ENCODE results near the gene PDCD5. TPM values are rescaled to one million over a fixed set of nuclear protein-coding genes. Genes with fewer than 3 reads are reported as not detected.

Gene PDCD5
- total RNA-seq, 1 experiment from 2014 or later: 246 TPM

- Histone ChIP-seq H3K27ac (ENCODE audit: low read length) (no peak overlapping the region), H3K36me3 (ENCODE audit: control insufficient read depth, insufficient read depth, low read length) (no peaks in the 10 kb centered on the region), H3K9me3 (ENCODE audit: control insufficient read depth, insufficient read depth, low read depth, low read length) (no peaks in the 10 kb centered on the region), H3K27me3 (ENCODE audit: control insufficient read depth, insufficient read depth, low read length) (no peaks in the 10 kb centered on the region), H3K4me3 (ENCODE audit: low read depth in 2 of 2, low read length in 2 of 2) (no peak overlapping the region), H3K4me1 (ENCODE audit: control insufficient read depth, insufficient read depth, low read length) (no peaks in the 10 kb centered on the region)
- DNase-seq (ENCODE audit: low read depth, low spot score) (no peak), ATAC-seq (no peak)
- POLR2A ChIA-PET: no interaction called here
- TF ChIP-seq TCF7L2 (IDR thresholded peaks at IDR 0.05; ENCODE audit: low read depth, low read length): no peak
- no peak for TF ChIP-seq CTCF (IDR thresholded peaks at IDR 0.05)
- no peak for TF ChIP-seq REST (IDR thresholded peaks at IDR 0.05; ENCODE audit: insufficient read depth in 1 of 2, low read depth in 2 of 2, low read length in 1 of 2)
- no peak for TF ChIP-seq POLR2AphosphoS5 (IDR thresholded peaks at IDR 0.05; ENCODE audit: low read depth, low read length)
- no peak for TF ChIP-seq SIN3A (IDR thresholded peaks at IDR 0.05; ENCODE audit: borderline replicate concordance, insufficient read depth, low read depth, low read length)
- in situ Hi-C loops (cut with HindIII; ENCODE audit: low pct_unique_long_range_greater_than_20kb, low sequenced_read_pairs) (no loop called here), intact Hi-C loops (cut with micrococcal nuclease; ENCODE audit: unreplicated experiment) (no loop called here)
- BruUV-seq (replicated peaks): no TSS peak
- CTCF ChIA-PET: no interaction called here
These were observed 36.1 kb upstream of the PDCD5 start for GRCh38 chr19:32544917-32545316.

GRCh38 chr19:32550666-32551065 lies 30.3 kb upstream of the PDCD5 start:
- Histone ChIP-seq H3K4me1 (ENCODE audit: control insufficient read depth, insufficient read depth, low read length) (no peaks in the 10 kb centered on the region), H3K36me3 (ENCODE audit: control insufficient read depth, insufficient read depth, low read length) (no peaks in the 10 kb centered on the region), H3K9me3 (ENCODE audit: control insufficient read depth, insufficient read depth, low read depth, low read length) (no peaks in the 10 kb centered on the region), H3K27me3 (ENCODE audit: control insufficient read depth, insufficient read depth, low read length) (no peaks in the 10 kb centered on the region), H3K27ac (ENCODE audit: low read length) (no peak overlapping the region), H3K4me3 (ENCODE audit: low read depth in 2 of 2, low read length in 2 of 2) (no peak overlapping the region)
- in situ Hi-C loops (cut with HindIII; ENCODE audit: low pct_unique_long_range_greater_than_20kb, low sequenced_read_pairs) (no loop called here), intact Hi-C loops (cut with micrococcal nuclease; ENCODE audit: unreplicated experiment) (no loop called here)
- CTCF ChIA-PET: interaction anchor here (0.7 kb wide), 1 partner anchor 225 kb away, joined by 4 read pairs; no protein-coding TSS in a partner anchor
- ATAC-seq (no peak; the same call in 1 of the 2 replicates), DNase-seq (ENCODE audit: low read depth, low spot score) (no peak)
- TF ChIP-seq REST (IDR thresholded peaks at IDR 0.05; ENCODE audit: insufficient read depth in 1 of 2, low read depth in 2 of 2, low read length in 1 of 2): no peak
- no peak for TF ChIP-seq CTCF (IDR thresholded peaks at IDR 0.05)
- no peak for TF ChIP-seq POLR2AphosphoS5 (IDR thresholded peaks at IDR 0.05; ENCODE audit: low read depth, low read length)
- no peak for TF ChIP-seq TCF7L2 (IDR thresholded peaks at IDR 0.05; ENCODE audit: low read depth, low read length)
- no peak for TF ChIP-seq SIN3A (IDR thresholded peaks at IDR 0.05; ENCODE audit: borderline replicate concordance, insufficient read depth, low read depth, low read length)
- BruUV-seq (replicated peaks): no TSS peak
- POLR2A ChIA-PET: no interaction called here
